H54 (cell line): ENCODE measurements around the gene DEPDC5.

Experiments used
- DNase-seq: peaks from one replicate; pipeline ENCODE4 v3.0.0; 2011; ENCODE audit warnings: low spot score, mixed read lengths; ENCODE audit not compliant: insufficient read length
- FAIRE-seq: peaks from 3 replicates; lab custom pipeline; 2011; peaks lifted over from hg19 to GRCh38; lab: Jason Lieb, UNC
- POLR2A ChIP-seq: IDR thresholded peaks from 2 replicates; pipeline ENCODE4 v1.6.1; 2011; ENCODE audit warnings: low read depth, mild to moderate bottlenecking, low read length

DEPDC5 gene

DNA sequence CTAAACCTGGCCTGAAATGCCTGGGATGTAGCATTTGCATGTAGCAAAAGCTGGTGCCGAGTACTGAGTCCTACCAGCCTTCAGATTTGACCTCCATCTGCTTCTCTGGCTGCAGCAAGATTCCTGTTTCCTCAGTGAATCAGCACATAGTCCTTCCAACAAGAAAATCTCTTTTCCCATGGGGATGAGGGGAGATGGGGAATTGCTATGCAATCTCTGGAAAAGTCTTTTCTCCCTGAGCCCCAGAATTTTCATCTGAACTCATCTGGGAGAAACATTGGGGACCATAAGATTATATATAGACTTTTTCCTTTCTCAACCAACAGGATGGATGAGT is 158.6 kb downstream of the DEPDC5 start:
- no peak for FAIRE-seq
- no peak for TF ChIP-seq POLR2A
- no peak for DNase-seq

DNA sequence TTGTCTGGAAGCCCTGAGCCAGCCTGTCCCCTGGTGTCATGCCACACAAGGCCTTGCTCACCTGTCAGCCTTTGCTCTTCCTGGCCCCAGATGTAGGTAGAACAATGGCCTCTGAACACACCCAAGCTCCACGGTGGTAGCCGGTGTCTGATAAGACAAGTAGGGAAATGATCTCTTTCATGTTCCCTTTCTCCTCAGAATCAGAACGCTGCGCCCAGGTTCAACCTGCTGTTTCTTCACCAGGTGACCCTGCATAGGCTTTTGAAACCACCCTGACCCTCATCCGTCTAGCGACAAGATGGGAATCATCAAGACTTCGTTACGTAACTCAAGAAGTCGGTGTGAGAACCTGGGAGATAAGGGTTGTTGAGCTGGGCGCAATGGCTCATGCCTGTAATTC is 161.8 kb downstream of the DEPDC5 start:
- no peak for TF ChIP-seq POLR2A
- FAIRE-seq (no peak), DNase-seq (no peak)

DNA sequence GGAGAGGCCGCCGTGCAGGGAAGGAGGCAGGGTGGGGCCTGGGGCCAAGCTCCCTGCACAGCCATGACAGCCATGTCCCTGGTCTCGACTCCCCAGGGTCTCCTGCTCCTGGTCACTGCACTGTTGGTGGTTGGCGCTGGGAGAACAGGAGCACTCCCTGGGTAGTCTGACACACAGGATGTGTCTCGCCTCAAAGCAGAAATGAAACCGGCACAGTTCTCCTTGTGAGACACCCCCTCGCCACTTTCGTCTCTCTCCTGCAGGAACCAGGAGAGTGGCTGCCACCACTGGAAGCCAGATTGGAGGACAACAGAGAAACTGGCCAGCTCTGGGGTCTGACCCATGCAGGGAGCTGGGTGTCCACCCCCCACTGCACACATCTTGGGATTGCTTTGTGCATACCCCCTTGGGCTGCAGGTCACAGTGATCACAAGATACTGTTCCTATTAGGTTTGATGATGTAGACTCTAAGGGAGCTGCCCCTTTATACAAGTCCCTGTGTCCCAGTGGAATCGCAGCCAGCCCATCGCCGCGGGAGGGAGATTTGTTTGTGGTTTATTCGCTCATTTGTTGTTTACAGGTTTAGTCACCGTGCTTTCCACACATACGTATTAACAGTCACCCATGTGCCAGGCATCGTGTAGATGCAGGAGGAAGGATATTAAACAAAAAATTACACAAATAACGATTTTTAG is 163.6 kb downstream of the DEPDC5 start:
- FAIRE-seq (no peak), DNase-seq (no peak)
- no peak for TF ChIP-seq POLR2A

DNA sequence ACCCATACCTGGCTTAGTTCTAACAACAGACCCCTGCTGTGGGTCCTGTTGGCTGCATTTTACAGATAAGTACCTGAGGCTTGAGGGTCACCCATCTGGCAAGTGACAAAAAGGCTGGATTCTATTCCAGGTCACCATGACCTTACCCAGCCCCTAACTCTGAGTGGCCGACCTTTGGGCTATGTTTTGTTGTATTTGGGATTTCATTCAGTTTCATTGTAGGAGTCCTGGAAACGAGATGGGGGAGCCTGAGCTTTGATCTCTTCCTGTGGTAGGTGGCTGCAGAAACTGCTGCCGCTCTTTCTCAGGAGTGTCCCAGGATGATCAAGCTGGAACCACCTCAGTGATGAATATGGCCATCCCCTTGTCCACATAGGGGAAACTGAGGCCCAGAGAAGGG is 165.9 kb downstream of the DEPDC5 start:
- no peak for TF ChIP-seq POLR2A
- no peak for FAIRE-seq

GRCh38 chr22:31920306-31920705 is 166.5 kb downstream of the DEPDC5 start:
- no peak for DNase-seq
- FAIRE-seq: no peak
- no peak for TF ChIP-seq POLR2A

More for the DNA sequence above, 165.9 kb downstream of the DEPDC5 start:
- no peak for DNase-seq

GRCh38 chr22:31921106-31921505 is 167.3 kb downstream of the DEPDC5 start:
- DNase-seq (no peak), FAIRE-seq (no peak)
- no peak for TF ChIP-seq POLR2A

DNA sequence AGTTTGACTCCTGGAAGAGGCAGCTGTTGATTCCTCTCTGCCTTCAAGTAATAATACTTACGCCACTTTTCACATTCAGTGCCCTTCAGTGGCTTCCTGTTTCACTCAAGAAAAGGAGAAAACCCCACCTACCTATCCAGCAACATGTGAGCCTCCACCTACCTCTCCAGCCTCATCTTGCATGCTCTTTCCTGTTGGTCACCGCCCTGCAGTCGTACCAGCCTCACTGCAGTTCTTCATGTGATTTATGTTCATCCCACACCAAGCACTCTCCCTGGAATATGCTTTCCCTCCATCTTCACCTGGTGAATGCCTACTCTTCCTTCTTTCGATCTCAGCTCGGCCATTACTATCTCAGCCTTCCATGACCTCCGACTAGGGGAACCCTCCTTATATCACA is 168.7 kb downstream of the DEPDC5 start:
- no peak for FAIRE-seq

DNA sequence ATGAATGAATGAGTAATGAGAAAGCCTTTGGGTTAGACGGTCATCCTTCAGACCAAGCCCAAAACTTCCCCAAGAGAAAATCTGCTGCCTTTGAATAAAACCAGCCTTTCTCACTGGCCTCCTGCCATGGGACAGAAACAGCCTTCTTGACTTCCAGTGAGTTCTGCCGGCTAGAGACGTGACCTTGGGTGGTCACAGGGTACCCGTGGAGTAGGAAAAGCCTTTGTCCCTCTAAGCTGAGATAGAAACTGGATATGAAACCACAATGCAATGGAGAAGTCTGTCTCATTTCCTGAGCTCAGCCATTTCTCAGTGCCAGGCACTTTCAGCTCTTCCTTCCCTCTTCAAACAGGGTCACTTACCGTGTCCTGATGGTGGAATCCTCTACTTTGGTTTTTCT is 169.3 kb downstream of the DEPDC5 start:
- no peak for FAIRE-seq
- DNase-seq: no peak
- TF ChIP-seq POLR2A: no peak

More for the DNA sequence above, 168.7 kb downstream of the DEPDC5 start:
- no peak for TF ChIP-seq POLR2A
- DNase-seq: no peak

DNA sequence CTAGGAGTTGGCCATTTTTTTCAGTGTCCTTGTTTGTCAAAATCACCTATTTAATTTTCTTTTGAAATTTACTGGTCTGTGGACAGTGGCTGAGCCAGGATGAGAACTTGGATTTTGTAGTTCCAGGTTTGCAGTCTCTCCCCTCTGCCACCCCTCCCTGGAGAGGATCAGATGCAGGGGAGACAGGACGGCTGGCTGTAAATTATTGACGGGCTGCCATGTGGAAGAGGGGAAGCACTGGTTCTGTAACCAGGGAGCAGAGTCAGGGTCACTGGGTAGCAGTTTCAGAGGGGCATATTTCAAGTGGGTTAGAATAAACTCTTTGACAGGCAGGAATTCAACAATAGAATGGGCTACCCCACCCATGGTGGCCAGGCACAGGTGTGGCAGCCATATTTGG is 169.9 kb downstream of the DEPDC5 start:
- no peak for FAIRE-seq
- TF ChIP-seq POLR2A: no peak
- no peak for DNase-seq

GRCh38 chr22:31925056-31925455 is 171.2 kb downstream of the DEPDC5 start:
- FAIRE-seq: no peak
- DNase-seq: no peak

GRCh38 chr22:31926024-31926423 is 172.2 kb downstream of the DEPDC5 start:
- FAIRE-seq: no peak
- no peak for TF ChIP-seq POLR2A
- DNase-seq: no peak

More at GRCh38 chr22:31925056-31925455, 171.2 kb downstream of the DEPDC5 start:
- TF ChIP-seq POLR2A: no peak

DNA sequence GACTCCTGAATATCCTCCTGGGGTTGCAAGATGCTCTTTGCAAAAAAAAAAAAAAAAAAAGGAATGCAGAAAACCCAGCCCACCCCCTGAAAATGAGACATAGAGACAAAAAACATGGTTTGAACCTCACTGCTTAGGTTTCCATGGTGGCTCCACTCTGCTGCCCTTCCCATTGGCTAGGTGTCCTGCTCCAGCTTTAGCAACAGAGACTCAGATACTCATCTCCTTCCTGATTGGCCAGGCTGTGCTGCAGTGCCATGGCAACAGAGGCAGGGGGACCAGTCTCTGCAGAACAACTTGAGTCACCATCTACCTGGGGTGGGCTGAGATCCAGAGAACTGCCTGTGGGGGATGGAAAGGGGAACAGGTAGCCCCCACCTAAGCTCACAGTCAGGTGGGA is 173.2 kb downstream of the DEPDC5 start:
- peak; percentile 44 for DNase-seq
- no peak for FAIRE-seq
- TF ChIP-seq POLR2A: no peak

DNA sequence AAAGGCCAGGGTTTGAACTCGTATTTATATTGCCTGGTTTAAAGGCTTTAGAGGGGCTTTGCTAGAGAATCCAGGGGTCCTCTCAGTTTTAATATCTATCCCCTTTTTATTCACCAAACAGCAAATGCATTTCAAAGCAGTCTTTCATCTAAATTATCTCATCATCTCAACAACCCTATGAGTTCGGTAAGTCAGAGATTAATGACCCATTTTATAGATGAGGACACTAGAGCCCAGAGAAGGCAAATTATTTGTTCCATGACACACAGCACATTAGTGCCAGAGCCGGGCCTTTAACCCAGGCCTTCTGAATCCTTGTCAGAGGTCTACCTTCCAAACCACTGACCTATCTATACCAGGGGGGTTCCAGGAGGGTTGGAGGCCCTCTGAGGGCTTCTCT is 173.7 kb downstream of the DEPDC5 start:
- no peak for TF ChIP-seq POLR2A
- no peak for DNase-seq
- no peak for FAIRE-seq

DNA sequence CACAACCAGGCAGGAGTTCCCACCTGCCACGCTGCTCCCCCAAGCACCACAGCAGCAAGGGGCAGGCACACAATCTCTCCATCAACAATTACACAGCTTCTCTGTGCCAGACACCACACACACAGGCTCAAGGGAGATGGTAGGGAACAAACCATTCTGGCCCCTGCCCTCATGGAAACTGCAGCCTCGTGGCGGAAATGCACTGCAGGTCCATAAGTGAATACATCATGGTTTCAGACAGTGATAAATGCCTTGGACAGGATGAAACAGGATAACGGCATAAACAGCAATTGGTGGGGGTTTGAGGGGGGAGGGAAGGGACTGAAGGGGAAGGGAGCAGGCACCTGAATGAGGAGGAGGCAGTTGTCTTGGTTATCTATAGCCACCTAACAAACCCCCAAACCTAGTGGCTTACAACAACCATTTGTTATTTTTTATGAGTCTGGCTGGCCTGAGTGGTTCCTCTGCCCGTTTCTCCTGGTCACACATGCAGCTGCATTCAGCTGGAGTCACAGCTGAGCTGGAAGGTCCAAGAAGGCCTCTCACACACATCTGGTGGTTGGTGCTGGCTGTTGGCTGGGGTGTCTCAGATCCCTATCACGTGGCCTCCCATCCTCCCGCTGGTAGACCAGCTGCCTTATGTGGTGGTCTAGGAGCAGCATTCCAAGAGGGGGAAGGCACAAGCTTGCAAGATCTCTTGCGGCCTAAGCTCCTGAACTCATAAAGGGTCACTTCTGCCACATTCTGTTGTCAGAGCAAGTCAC is 175.5 kb downstream of the DEPDC5 start:
- no peak for FAIRE-seq
- TF ChIP-seq POLR2A: no peak
- DNase-seq: no peak

GRCh38 chr22:31932863-31933262 is 179.0 kb downstream of the DEPDC5 start:
- TF ChIP-seq POLR2A: no peak
- FAIRE-seq (no peak), DNase-seq (no peak)
